CD4-positive, alpha-beta T cell treated with Interleukin-17A for 4 hours (primary cell): ENCODE data around the gene ADGRB2.

ENCODE experiments used
- DNase-seq: peaks from one replicate; pipeline ENCODE4 v3.0.0-alpha.2; 2020; ENCODE audit warnings: mixed read lengths

Gene ADGRB2

DNA sequence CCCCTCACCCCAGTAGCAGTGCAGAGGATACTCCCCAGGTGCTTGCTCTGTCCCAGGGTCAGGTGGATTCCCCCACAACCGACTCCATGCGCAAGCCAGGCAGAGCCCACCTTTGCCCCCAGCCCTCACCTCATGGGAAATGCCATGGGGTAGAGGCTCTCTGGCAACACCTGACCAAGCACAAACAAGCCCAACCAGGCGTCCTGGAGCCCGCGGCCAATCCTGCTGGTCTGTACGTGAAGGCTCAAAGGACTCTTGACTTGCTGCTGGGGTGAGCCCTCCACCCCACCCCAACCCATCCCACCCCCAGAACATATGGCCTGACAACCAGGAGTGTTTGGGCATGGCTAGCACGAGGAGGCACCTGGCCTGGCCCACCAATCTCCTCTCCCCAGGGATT is 1.8 kb downstream of the ADGRB2 start:
- no peak for DNase-seq

DNA sequence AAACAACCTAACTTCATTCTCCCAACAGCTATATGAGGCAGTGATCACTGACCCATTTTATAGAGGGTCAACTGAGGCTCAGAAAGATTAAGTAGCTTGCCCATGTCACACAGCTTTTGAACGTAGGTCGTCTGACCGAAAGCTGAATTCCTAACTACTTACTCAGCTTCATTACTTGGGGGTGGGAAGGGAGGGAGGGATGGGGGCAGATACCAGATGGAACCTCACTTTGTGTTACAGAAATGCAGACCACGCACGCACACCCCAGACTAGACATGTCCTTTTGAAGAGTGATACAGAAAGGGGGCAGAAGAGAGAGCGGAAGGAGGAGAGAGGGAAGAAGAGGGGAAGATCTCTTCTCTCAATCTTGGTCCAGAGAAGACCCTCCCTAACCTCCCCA is 2.3 kb downstream of the ADGRB2 start:
- DNase-seq = no peak

DNA sequence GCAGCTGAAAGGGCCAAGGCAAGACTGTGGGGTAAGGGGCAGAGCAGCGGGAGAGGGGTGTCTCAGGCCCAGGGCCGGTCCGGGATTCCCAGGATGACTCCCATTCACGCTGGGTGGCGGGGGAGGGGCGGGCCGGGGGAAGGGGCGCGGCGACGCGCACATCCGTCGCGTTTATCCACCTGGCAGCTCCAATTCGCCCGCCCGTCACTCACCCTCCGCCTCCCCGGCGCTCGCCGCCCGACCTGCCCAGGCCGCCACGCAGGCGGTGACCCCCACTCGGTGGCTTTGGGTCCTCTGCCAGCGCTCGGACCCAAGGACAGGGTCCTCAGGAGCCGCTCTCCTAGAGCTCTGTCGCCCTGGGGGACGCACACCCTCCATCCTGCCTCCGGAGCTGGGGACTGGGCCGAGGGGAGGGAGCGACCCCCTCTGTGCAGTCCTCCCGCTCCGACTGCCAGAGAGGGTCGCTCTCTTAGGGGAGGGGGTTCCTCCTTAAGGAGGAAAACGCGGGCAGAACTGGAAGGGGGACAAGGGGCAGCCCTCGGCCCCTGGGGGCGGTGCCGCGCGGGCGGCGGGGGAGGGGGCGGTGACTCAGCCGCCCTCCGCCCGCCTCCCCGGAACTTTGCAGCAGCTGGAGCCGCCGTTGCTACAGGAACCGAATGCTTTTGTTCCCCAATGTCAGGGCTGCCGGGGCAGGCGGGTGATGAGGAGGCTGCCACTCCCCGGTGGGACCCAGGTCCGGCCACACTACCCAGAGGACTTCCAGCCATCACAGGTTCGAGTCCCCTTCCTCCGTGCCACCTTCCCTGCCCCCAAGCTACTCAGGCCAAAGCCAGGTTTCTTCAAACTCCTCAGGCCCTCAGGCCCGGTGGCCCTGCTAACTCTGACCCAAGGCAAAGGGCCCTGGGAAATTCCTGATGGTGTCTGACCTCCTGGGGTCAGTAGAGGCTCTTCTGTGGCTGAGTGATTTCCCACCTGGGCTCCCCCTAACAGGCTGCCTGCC is 3.4 kb downstream of the ADGRB2 start:
- peak; percentile 83 for DNase-seq

GRCh38 chr1:31759298-31760023 is 4.7 kb downstream of the ADGRB2 start:
- DNase-seq = no peak

GRCh38 chr1:31758823-31759222 is 5.3 kb downstream of the ADGRB2 start:
- no peak for DNase-seq

- DNase-seq = no peak
Measured at GRCh38 chr1:31757989-31758388, 6.2 kb downstream of the ADGRB2 start.

- DNase-seq = no peak
Measured at GRCh38 chr1:31757204-31757679, 6.9 kb downstream of the ADGRB2 start.

DNA sequence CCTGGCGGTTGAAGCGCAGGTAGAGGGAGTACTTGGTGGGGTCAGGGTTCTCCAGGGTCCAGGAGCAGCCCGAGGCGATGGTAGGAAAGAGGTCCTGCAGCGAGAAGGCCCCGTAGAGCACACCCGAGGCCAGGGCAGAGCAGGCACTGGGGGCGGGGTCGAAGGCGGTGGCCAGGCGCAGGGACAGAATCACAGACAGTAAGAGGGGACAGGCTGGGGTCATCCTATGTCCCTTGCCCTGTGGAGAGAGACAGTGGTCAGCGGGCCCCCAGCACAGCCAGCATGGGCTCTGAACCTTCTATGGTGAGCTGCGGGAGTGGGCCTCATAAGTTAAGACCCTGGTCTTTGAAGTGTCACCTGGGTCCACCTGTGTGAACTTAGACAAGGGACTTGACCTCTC is 7.6 kb downstream of the ADGRB2 start:
- no peak for DNase-seq

DNA sequence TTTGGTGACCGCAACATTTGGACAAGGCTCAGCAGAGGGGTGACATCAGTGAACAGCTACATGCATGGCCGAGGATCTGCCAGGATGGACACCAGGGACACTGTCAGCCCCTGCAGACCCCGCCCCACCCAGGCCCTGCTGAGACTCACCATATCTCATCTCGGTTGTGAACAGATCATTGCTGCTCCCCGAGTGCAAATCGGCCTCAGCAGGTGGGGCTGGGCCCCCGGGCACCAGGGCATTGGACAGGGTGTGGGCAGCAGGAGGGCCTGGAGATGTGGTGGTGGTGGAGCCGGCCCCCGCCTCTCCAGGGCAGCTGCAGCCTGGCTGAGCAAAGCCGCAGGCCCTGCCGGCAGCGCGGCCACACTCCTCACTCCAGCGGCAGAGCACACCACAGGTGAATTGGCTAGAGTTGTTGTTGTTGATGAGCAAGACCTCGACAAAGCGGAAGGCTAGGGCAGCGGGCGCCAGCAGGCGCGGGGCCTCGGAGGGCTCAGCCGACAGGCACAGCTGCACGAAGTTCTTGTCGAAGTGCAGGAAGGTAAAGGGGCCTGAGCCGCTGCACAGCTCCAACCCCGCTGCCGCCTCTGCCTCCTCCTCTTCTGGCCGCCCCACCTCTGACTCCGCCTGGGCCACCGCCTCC is 8.2 kb downstream of the ADGRB2 start:
- DNase-seq = no peak

GRCh38 chr1:31755197-31755611 is 8.9 kb downstream of the ADGRB2 start:
- DNase-seq = no peak

DNA sequence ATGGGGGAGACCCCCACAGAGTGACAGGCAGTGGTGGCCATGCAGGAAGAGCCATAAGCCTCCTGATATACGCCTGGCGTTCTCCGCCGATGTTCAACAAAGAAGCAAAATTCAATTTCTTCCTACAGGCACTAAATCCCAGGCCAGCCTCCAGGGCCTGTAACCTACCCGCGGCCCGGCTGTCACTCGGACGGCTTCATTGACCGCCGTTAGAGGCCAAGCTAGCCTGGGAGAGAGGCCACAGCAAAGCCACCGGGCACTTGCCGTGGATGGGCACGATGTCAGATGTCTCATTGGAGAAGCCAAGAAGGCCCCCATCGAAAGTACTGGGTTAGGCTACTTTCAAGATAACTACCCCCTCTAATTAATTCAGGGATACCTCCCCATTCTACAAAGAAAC is 9.7 kb downstream of the ADGRB2 start:
- no peak for DNase-seq

- DNase-seq = no peak
Measured at GRCh38 chr1:31753707-31754349, 10.3 kb downstream of the ADGRB2 start.

DNA sequence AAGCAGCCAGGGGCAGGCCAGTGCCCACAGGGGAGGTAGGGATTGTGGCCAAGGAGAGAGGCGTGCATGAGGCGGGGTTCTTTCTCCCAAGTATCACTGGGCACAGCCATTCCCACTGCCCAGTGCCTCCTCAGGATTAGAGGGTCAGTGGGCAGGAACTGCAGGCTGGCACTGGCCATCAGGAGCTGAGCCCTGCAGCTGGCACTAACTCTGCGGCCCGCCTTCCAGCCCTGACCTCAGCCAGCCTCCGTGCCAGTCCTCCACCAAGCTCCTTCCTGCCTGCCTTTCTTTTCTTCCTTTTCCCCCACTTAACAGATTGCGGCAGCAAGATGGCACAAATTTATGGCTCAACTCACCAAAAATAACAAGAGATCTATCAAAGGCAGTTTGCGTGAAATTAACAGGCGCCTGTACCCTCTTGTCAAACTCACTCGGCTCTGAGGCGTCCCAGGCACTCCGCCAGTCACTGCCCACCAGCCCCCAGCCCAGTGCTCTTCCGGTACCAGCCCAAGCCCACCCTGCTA is 11.1 kb downstream of the ADGRB2 start:
- no peak for DNase-seq

- DNase-seq = no peak
Measured at GRCh38 chr1:31752258-31752657, 11.9 kb downstream of the ADGRB2 start.

DNA sequence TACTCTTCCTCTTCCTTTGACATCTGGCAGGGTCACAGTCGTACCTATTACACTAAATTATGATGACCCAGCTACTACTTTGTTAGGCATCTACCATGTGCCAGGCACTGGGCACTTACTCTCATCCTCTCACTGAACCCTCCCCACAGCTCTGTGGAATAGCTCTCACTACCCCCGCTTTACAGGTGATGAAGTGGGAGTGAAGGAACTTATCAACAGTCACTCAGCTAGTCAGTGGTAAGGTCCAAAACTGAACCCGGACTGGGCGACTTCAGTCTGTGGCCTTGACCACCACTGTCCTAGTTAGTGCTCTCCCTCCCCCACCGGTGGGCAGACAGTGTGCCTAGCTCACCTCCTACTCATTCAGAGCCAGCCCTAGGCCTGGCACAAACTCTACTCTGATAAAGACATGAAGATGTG is 12.3 kb downstream of the ADGRB2 start:
- DNase-seq = no peak

DNA sequence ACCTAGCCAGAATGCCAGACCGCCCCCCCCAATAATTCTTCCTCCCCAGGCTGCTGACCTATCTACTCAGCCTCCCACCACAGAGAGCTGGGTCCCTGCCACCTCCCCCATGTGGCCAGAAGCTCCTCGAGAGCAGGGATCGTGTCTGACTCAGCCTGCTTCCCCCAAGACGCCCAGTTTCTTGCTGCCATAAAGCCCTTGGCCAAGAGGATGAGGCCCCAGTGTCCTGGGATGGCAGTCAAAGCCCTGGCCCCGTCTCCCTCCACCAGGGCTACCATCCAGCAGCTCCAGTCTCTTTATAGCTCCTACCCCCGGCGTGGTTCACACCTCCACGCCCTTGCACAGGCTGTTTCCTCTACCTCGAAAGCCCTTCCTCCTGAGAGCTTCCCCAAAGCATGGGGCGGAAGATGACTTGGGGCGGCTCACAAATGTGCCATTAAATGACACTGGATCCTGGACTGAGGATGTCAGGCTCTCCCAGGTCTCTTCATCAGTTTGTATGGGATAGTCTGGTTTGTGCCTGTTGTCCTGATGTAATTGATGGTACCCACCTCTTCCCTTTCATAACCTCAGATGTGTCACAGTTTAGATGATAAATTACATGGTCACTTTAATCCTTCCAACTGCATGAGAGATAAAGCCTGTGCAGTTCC is 13.2 kb downstream of the ADGRB2 start:
- DNase-seq = no peak

DNA sequence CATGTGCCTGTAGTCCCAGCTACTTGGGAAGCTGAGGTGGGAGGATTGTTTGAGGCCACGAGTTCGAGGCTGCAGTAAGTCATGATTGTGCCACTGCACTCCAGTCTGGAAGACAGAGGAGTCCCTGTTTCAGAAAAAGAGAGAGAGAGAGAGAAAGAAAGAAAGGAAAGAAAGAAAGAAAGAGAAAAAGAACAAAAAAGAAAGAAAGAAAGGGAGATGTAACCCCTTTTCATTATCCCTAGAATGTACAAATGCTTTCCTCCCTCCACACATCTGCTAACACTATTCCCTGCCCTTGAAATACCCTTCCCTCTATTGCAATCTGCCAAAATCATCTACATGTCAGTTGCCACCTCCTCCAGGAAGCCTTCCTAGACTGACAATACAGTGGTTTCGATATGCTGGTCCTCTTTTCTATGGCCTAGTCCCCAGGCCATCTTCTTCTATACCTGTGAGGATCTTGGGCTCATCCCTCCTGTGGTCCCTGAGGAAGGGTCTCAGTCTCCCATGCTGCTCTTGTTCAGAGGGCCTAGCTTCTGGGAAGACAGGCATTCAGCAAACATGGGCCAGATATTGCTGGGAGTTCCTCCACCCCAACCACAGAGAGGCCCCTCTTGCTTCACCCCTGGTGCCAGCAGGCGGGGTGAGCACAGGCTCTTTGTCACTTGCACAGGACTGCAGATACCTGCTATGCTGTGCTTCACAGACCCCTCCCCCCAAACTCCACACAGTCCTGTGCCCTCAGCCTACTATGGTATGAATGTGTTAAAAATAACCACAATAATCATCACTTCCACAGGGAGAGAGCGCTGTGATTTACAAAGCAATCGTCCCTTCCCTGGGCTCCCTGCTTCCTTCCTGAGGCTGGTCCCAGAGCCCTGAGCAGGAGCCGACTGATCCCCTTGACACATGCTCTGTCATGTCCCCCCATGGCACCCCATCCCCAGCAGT is 14.1 kb downstream of the ADGRB2 start:
- no peak for DNase-seq

DNA sequence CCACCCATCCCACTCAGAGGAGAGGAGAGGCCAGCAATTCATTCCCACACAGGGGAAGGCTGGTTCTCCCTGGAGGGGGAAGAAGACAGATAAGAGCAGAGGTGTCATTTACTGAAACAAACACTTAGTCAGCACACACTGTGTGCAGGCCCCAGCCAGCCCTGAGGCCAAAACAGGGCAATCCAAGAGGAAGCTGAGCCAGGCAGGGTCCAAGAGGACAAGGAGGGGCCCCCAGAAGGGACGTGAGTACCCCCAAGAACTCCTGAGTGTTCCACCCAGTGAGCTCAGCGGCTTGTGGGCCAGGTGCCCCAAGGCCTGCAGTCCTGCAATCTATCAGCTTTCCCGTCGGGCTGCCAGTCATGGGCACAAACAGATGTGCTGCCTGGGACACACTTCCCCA is 15.8 kb downstream of the ADGRB2 start:
- DNase-seq = no peak

DNA sequence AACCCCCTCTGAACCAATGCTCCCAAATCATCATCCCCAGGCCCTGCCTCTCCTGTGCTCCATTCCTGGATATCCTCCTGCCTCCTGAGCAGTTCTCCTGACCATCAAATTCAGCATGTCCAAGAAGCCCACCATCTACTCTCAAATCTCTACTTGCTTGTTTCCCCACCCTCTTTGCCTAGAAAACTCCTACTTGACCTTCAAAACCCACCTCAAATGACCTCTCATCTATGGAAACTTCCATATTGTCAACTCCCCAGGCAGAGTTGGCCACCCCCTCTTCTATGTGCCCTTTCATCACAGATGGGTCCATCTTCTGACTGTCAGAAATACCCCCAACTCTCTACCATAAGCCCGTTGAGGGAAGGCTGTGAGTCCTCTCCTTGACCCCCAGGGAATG is 16.8 kb downstream of the ADGRB2 start:
- DNase-seq = no peak

GRCh38 chr1:31746687-31747086 is 17.5 kb downstream of the ADGRB2 start:
- no peak for DNase-seq
